Astrocyte of the cerebellum (primary cell): ENCODE results near the gene MMS19.
A peak's percentile ranks its signal among the peaks of the same experiment; 100 is the strongest.

Experiments used
- DNase-seq: peaks from one replicate; pipeline ENCODE4 v3.0.0-alpha.2; 2011; ENCODE audit warnings: low read depth
- H3K4me3 ChIP-seq: 2 replicates; pipeline ENCODE4 v1.5.1; 2011; ENCODE audit warnings: mild to moderate bottlenecking, low read depth, low read length, moderate library complexity
- CTCF ChIP-seq: IDR thresholded peaks from 2 replicates; pipeline ENCODE4 v1.5.1; 2012; ENCODE audit warnings: low read length, low read depth, moderate library complexity, mild to moderate bottlenecking; ENCODE audit errors: missing control alignments
- in situ Hi-C: cut with HindIII; loops from 2 replicates; pipeline ENCODE4 v1.10.0; 2017; ENCODE audit warnings: low sequenced_read_pairs

MMS19 gene

GRCh38 chr10:97502916-97503315 is 4.7 kb upstream of the MMS19 start:
- in situ Hi-C loops, result no loop called here
- DNase-seq, result no peak
- TF ChIP-seq CTCF, result no peak
- no peak overlapping the region for H3K4me3 ChIP-seq

- H3K4me3 ChIP-seq, result peak overlapping the region; percentile 81
Measured at GRCh38 chr10:97500297-97500575, 2.0 kb upstream of the MMS19 start.

GRCh38 chr10:97499561-97500296 is 1.5 kb upstream of the MMS19 start:
- peak overlapping the region; percentile 81 for H3K4me3 ChIP-seq
- no peak for TF ChIP-seq CTCF
- peak; percentile 22 for DNase-seq
- in situ Hi-C loops, result no loop called here

More at GRCh38 chr10:97500297-97500575, 2.0 kb upstream of the MMS19 start:
- DNase-seq, result no peak
- in situ Hi-C loops, result no loop called here
- no peak for TF ChIP-seq CTCF

GRCh38 chr10:97498841-97499560 is 779 bp upstream of the MMS19 start, which contains the start of gene UBTD1:
TSS of gene UBTD1 (plus strand) at chr10:97498924. CDS start at chr10:97499204, 280 bp downstream.
- peak within 1 kb of the TSS; percentile 81 for H3K4me3 ChIP-seq
- no peak for TF ChIP-seq CTCF
- DNase-seq, result no peak
- in situ Hi-C loops, result no loop called here

GRCh38 chr10:97497572-97498075 is 598 bp downstream of the MMS19 start:
- in situ Hi-C loops, result no loop called here
- peak; percentile 31 for DNase-seq
- H3K4me3 ChIP-seq, result peak overlapping the region; percentile 81
- no peak for TF ChIP-seq CTCF

GRCh38 chr10:97494863-97495506 is 3.2 kb downstream of the MMS19 start:
- in situ Hi-C loops, result no loop called here
- DNase-seq, result no peak
- no peak for TF ChIP-seq CTCF
- H3K4me3 ChIP-seq, result no peak overlapping the region
